GM12801 (cell line): ENCODE measurements around the gene LMNTD2.

Experiments used
- CTCF ChIP-seq: IDR thresholded peaks from one replicate; pipeline ENCODE4 v1.5.1; 2011; ENCODE audit warnings: control low read depth; ENCODE audit not compliant: insufficient read length; ENCODE audit errors: extremely low read depth

The LMNTD2 gene

GRCh38 chr11:557328-558132, 3.0 kb downstream of the LMNTD2 start:
- no peak for TF ChIP-seq CTCF

- TF ChIP-seq CTCF: no peak
These were observed 3.8 kb downstream of the LMNTD2 start for GRCh38 chr11:556662-557256.

- no peak for TF ChIP-seq CTCF
These were observed 4.5 kb downstream of the LMNTD2 start for GRCh38 chr11:555780-556661.

- TF ChIP-seq CTCF: no peak
These were observed 5.2 kb downstream of the LMNTD2 start for GRCh38 chr11:555227-555779.

GRCh38 chr11:554428-555226, 5.9 kb downstream of the LMNTD2 start:
- no peak for TF ChIP-seq CTCF

GRCh38 chr11:553988-554340, 6.6 kb downstream of the LMNTD2 start:
- TF ChIP-seq CTCF: no peak
